HEK293 (cell line): ENCODE results near the gene TRMT61A.

Experiments
- CTCF ChIA-PET: fragments of 350-600 bp; formaldehyde crosslinking; extraction: SDS; loops from one replicate; lab custom pipeline; 2021; ENCODE audit warnings: antibody characterized with exemption; lab: Yijun Ruan, JAX
- POLR2A ChIA-PET: fragments of 300-600 bp; formaldehyde crosslinking; extraction: SDS; loops from one replicate; lab custom pipeline; 2020; ENCODE audit warnings: antibody characterized with exemption, inconsistent platforms; lab: Yijun Ruan, JAX
- H3K27ac ChIP-seq: fragments of 200-500 bp; sonication (Bioruptor generic); 2 replicates; pipeline ENCODE4 v1.5.1; 2014; ENCODE audit warnings: low read depth, low read length, control low read depth, inconsistent platforms; ENCODE audit errors: extremely low read depth
- H3K36me3 ChIP-seq, 2 experiments: fragments of 200-500 bp in 1 of 2; sonication (Bioruptor generic) in 1 of 2; 1 replicate in 1 of 2; 2 replicates in 1 of 2; pipeline ENCODE4 v1.5.1; 2014 to 2017; ENCODE audit warnings: inconsistent platforms in 2 of 2, low read length in 2 of 2; ENCODE audit not compliant: control insufficient read depth in 2 of 2, insufficient read depth in 1 of 2
- H3K4me1 ChIP-seq: fragments of 200-500 bp; sonication (Bioruptor generic); 2 replicates; pipeline ENCODE4 v1.5.1; 2014; ENCODE audit warnings: mild to moderate bottlenecking, low read length, inconsistent platforms; ENCODE audit not compliant: control insufficient read depth, insufficient read depth
- H3K4me3 ChIP-seq: 2 replicates; pipeline ENCODE4 v1.5.1; 2011; ENCODE audit warnings: low read depth, mild to moderate bottlenecking, control low read depth, low read length, moderate library complexity
- H3K9me3 ChIP-seq: fragments of 200-500 bp; sonication (Bioruptor generic); 2 replicates; pipeline ENCODE4 v1.5.1; 2014; ENCODE audit warnings: low read depth, low read length, inconsistent platforms; ENCODE audit not compliant: control insufficient read depth, insufficient read depth
- CTCF ChIP-seq: fragments of 450-650 bp; formaldehyde crosslinking; IDR thresholded peaks from 2 replicates; pipeline ENCODE4 v1.5.1; 2016; ENCODE audit warnings: missing biosample characterization, missing genetic modification characterization
- GLIS2 ChIP-seq: fragments of 450-650 bp; formaldehyde crosslinking; IDR thresholded peaks from 2 replicates; pipeline ENCODE4 v1.5.1; 2016; ENCODE audit warnings: missing biosample characterization, missing genetic modification characterization
- PBX3 ChIP-seq: sonication (generic); formaldehyde crosslinking; IDR thresholded peaks from 2 replicates; pipeline ENCODE4 v1.8.1; 2022; ENCODE audit warnings: mild to moderate bottlenecking, moderate library complexity, missing genetic modification reagents
- RBAK ChIP-seq: fragments of 450-650 bp; formaldehyde crosslinking; IDR thresholded peaks from 2 replicates; pipeline ENCODE4 v1.5.1; 2016; ENCODE audit warnings: missing biosample characterization, missing genetic modification characterization
- SCRT1 ChIP-seq: fragments of 450-650 bp; formaldehyde crosslinking; IDR thresholded peaks from 2 replicates; pipeline ENCODE4 v1.5.1; 2016; ENCODE audit warnings: missing biosample characterization, missing genetic modification characterization, borderline replicate concordance
- SCRT2 ChIP-seq: fragments of 450-650 bp; formaldehyde crosslinking; IDR thresholded peaks from 2 replicates; pipeline ENCODE4 v1.5.1; 2016; ENCODE audit warnings: missing biosample characterization, missing genetic modification characterization
- ZBTB26 ChIP-seq: fragments of 450-650 bp; formaldehyde crosslinking; optimal IDR thresholded peaks from 2 replicates; pipeline ENCODE3; 2016; ENCODE audit warnings: missing biosample characterization, mild to moderate bottlenecking, missing genetic modification characterization
- ZBTB44 ChIP-seq: fragments of 450-650 bp; IDR thresholded peaks from 2 replicates; pipeline ENCODE4 v1.5.1; 2018; ENCODE audit warnings: missing biosample characterization, mild to moderate bottlenecking, missing genetic modification characterization
- ZNF10 ChIP-seq: fragments of 450-650 bp; formaldehyde crosslinking; IDR thresholded peaks from 2 replicates; pipeline ENCODE4 v1.5.1; 2017; ENCODE audit warnings: missing biosample characterization, missing genetic modification characterization
- ZNF146 ChIP-seq: fragments of 450-650 bp; formaldehyde crosslinking; IDR thresholded peaks from 2 replicates; pipeline ENCODE4 v1.5.1; 2016; ENCODE audit warnings: missing biosample characterization, missing genetic modification characterization
- ZNF24 ChIP-seq: fragments of 450-650 bp; formaldehyde crosslinking; IDR thresholded peaks from 2 replicates; pipeline ENCODE4 v1.5.1; 2016; ENCODE audit warnings: missing biosample characterization, missing genetic modification characterization
- ZNF292 ChIP-seq: fragments of 450-650 bp; formaldehyde crosslinking; IDR thresholded peaks from 2 replicates; pipeline ENCODE4 v1.5.1; 2016; ENCODE audit warnings: low read depth, missing biosample characterization, missing genetic modification characterization, borderline replicate concordance
- ZNF335 ChIP-seq: fragments of 450-650 bp; formaldehyde crosslinking; conservative IDR thresholded peaks from 2 replicates; pipeline ENCODE4 v1.5.1; 2016; ENCODE audit warnings: missing biosample characterization, missing genetic modification characterization
- ZNF514 ChIP-seq: fragments of 450-650 bp; formaldehyde crosslinking; IDR thresholded peaks from 2 replicates; pipeline ENCODE4 v1.5.1; 2016; ENCODE audit warnings: missing biosample characterization, missing genetic modification characterization
- ZNF580 ChIP-seq: fragments of 450-650 bp; formaldehyde crosslinking; IDR thresholded peaks from 2 replicates; pipeline ENCODE4 v1.5.1; 2016; ENCODE audit warnings: missing biosample characterization, missing genetic modification characterization
- ZNF585B ChIP-seq: fragments of 450-650 bp; formaldehyde crosslinking; IDR thresholded peaks from 2 replicates; pipeline ENCODE4 v1.5.1; 2016; ENCODE audit warnings: missing biosample characterization, missing genetic modification characterization

Gene TRMT61A

GRCh38 chr14:103523575-103523954 is 5.4 kb upstream of the TRMT61A start:
- no peak overlapping the region for H3K4me3 ChIP-seq
- POLR2A ChIA-PET = interaction anchor here (0.7 to 3.3 kb wide), 4 partner anchors 11 to 132 kb away, joined by 3 to 19 read pairs (median 8); no protein-coding TSS in a partner anchor
- TF ChIP-seq ZNF335 (tag by site-specific recombination) = peak; percentile 85
- no peak for TF ChIP-seq PBX3
- no peak for TF ChIP-seq ZNF292 (tag by site-specific recombination)
- peak; percentile 88 for TF ChIP-seq ZBTB44 (tag by site-specific recombination)
- TF ChIP-seq, all 188 proteins: peak for 2
- CTCF ChIA-PET = interaction anchor here (0.6 to 0.7 kb wide), 3 partner anchors 37 to 544 kb away, joined by 3 to 7 read pairs (median 3); no protein-coding TSS in a partner anchor
- peaks cover 27% of the 10 kb centered on the region for H3K4me1 ChIP-seq
- no peak overlapping the region for H3K27ac ChIP-seq
- peaks cover 0 to 30% of the 10 kb centered on the region in 2 experiments; a peak in 1 of 3 replicates for H3K36me3 ChIP-seq
- no peaks in the 10 kb centered on the region for H3K9me3 ChIP-seq

GRCh38 chr14:103524002-103524935 is 4.7 kb upstream of the TRMT61A start:
- no peak for TF ChIP-seq ZNF514 (tag by site-specific recombination)
- TF ChIP-seq ZBTB26 (tag by site-specific recombination) = no peak
- TF ChIP-seq ZNF24 = no peak
- peak; percentile 72 for TF ChIP-seq SCRT2
- no peak for TF ChIP-seq ZNF585B (tag by site-specific recombination)
- TF ChIP-seq CTCF (tag by site-specific recombination) = peak; percentile 26; the same call in 1 of the 2 replicates
- TF ChIP-seq GLIS2 (tag by site-specific recombination) = 0 out of 2 replicates have a peak, but pooled peaks have one; percentile 10
- TF ChIP-seq ZNF146 = peak; percentile 100
- TF ChIP-seq RBAK = peak; percentile 96
- TF ChIP-seq ZNF10 (tag by site-specific recombination) = peak; percentile 67; the same call in 1 of the 2 replicates
- TF ChIP-seq SCRT1 (tag by site-specific recombination) = peak; percentile 62; the same call in 1 of the 2 replicates
- peak; percentile 93 for TF ChIP-seq ZNF580 (tag by site-specific recombination)

More at GRCh38 chr14:103524002-103524935, 4.7 kb upstream of the TRMT61A start:
- peaks cover 0 to 22% of the 10 kb centered on the region in 2 experiments; a peak in 1 of 3 replicates for H3K36me3 ChIP-seq
- H3K27ac ChIP-seq = 0 out of 2 replicates have a peak overlapping the region, but pooled peaks have one; percentile 31
- ChIA-PET POLR2A (no interaction called here), CTCF (interaction anchor here (0.6 to 0.7 kb wide), 2 partner anchors 37 to 545 kb away, joined by 3 to 7 read pairs; no protein-coding TSS in a partner anchor)
- no peak overlapping the region for H3K4me3 ChIP-seq
- peaks cover 27% of the 10 kb centered on the region for H3K4me1 ChIP-seq
- H3K9me3 ChIP-seq = no peaks in the 10 kb centered on the region
